H9 (cell line): ENCODE data around the gene LRRC7. TPM values are rescaled to one million over a fixed set of nuclear protein-coding genes. Genes with fewer than 3 reads are reported as not detected.

ENCODE experiments used
- DNase-seq: peaks from one replicate; pipeline ENCODE4 v3.0.0-alpha.2; 2017
- H2AFZ ChIP-seq: one replicate; pipeline ENCODE4 v1.6.1; 2013; ENCODE audit warnings: mild to moderate bottlenecking, low read length, control low read depth, moderate library complexity
- H2AK5ac ChIP-seq: 2 replicates; pipeline ENCODE4 v1.6.1; 2013; ENCODE audit warnings: low read length, control low read depth, mixed read lengths; ENCODE audit not compliant: insufficient read length
- H2BK120ac ChIP-seq: one replicate; pipeline ENCODE4 v1.6.1; 2013; ENCODE audit warnings: low read depth, mild to moderate bottlenecking, low read length, control low read depth, inconsistent platforms; ENCODE audit not compliant: poor library complexity, severe bottlenecking
- H2BK12ac ChIP-seq: 2 replicates; pipeline ENCODE4 v1.6.1; 2013; ENCODE audit warnings: low read length, control low read depth, mixed read lengths, low read depth; ENCODE audit not compliant: insufficient read length
- H2BK15ac ChIP-seq: 2 replicates; pipeline ENCODE4 v1.6.1; 2013; ENCODE audit warnings: low read depth, low read length, control low read depth
- H2BK20ac ChIP-seq: one replicate; pipeline ENCODE4 v1.6.1; 2013; ENCODE audit warnings: low read depth, mild to moderate bottlenecking, low read length, control low read depth, inconsistent platforms; ENCODE audit not compliant: poor library complexity, severe bottlenecking
- H2BK5ac ChIP-seq: 2 replicates; pipeline ENCODE4 v1.6.1; 2013; ENCODE audit warnings: low read length, control low read depth, mixed read lengths; ENCODE audit not compliant: insufficient read length
- H3K14ac ChIP-seq: 2 replicates; pipeline ENCODE4 v1.6.1; 2013; ENCODE audit warnings: low read length, control low read depth; ENCODE audit not compliant: insufficient read depth
- H3K18ac ChIP-seq: 2 replicates; pipeline ENCODE4 v1.6.1; 2013; ENCODE audit warnings: low read depth, mild to moderate bottlenecking, mixed read lengths, low read length, control low read depth; ENCODE audit not compliant: insufficient read length
- H3K23ac ChIP-seq: 2 replicates; pipeline ENCODE4 v1.6.1; 2013; ENCODE audit warnings: low read length, control low read depth, mixed read lengths, low read depth; ENCODE audit not compliant: insufficient read length
- H3K23me2 ChIP-seq: 2 replicates; pipeline ENCODE4 v1.6.1; 2013; ENCODE audit warnings: low read depth, mild to moderate bottlenecking, mixed read lengths, low read length, control low read depth; ENCODE audit not compliant: insufficient read length, poor library complexity, severe bottlenecking
- H3K27ac ChIP-seq: 2 replicates; pipeline ENCODE4 v1.5.1; 2013; ENCODE audit warnings: low read length, control low read depth, mixed read lengths, low read depth; ENCODE audit not compliant: insufficient read length
- H3K27me3 ChIP-seq: 2 replicates; pipeline ENCODE4 v1.6.1; 2013; ENCODE audit warnings: low read length, control low read depth, inconsistent platforms; ENCODE audit not compliant: insufficient read depth
- H3K4ac ChIP-seq: 2 replicates; pipeline ENCODE4 v1.6.1; 2013; ENCODE audit warnings: low read depth, mild to moderate bottlenecking, control low read depth, inconsistent platforms, low read length, moderate library complexity
- H3K4me1 ChIP-seq: 2 replicates; pipeline ENCODE4 v1.6.1; 2013; ENCODE audit warnings: low read length, control low read depth, inconsistent platforms; ENCODE audit not compliant: insufficient read depth
- H3K4me2 ChIP-seq: 2 replicates; pipeline ENCODE4 v1.6.1; 2013; ENCODE audit warnings: low read length, control low read depth, mixed read lengths; ENCODE audit not compliant: insufficient read length, insufficient read depth
- H3K56ac ChIP-seq: 2 replicates; pipeline ENCODE4 v1.6.1; 2013; ENCODE audit warnings: low read depth, mild to moderate bottlenecking, mixed read lengths, low read length, control low read depth; ENCODE audit not compliant: insufficient read length
- H3K79me1 ChIP-seq: 2 replicates; pipeline ENCODE4 v1.6.1; 2013; ENCODE audit warnings: low read depth, mild to moderate bottlenecking, moderate library complexity, low read length, control low read depth, inconsistent platforms; ENCODE audit not compliant: insufficient read depth, poor library complexity, severe bottlenecking
- H3K79me2 ChIP-seq: 2 replicates; pipeline ENCODE4 v1.6.1; 2013; ENCODE audit warnings: low read length, control low read depth, inconsistent platforms; ENCODE audit not compliant: insufficient read depth
- H3K9ac ChIP-seq: 2 replicates; pipeline ENCODE4 v1.6.1; 2013; ENCODE audit warnings: low read length, control low read depth, mixed read lengths; ENCODE audit not compliant: insufficient read length; ENCODE audit errors: extremely low read depth
- H3K9me3 ChIP-seq: one replicate; pipeline ENCODE4 v1.6.1; 2013; ENCODE audit warnings: low read depth, low read length, inconsistent platforms; ENCODE audit not compliant: control insufficient read depth
- H3T11ph ChIP-seq: one replicate; pipeline ENCODE4 v1.6.1; 2013; ENCODE audit warnings: mild to moderate bottlenecking, low read length, control low read depth, inconsistent platforms
- H4K20me1 ChIP-seq: one replicate; pipeline ENCODE4 v1.6.1; 2013; ENCODE audit not compliant: control insufficient read depth, insufficient read length, insufficient read depth
- H4K5ac ChIP-seq: 2 replicates; pipeline ENCODE4 v1.6.1; 2013; ENCODE audit warnings: low read depth, mild to moderate bottlenecking, mixed read lengths, low read length, control low read depth; ENCODE audit not compliant: insufficient read length
- H4K8ac ChIP-seq: replicated peaks from 2 replicates; pipeline ENCODE4 v1.6.1; 2013; ENCODE audit warnings: low read length, control low read depth, mixed read lengths, low read depth; ENCODE audit not compliant: insufficient read length
- H4K91ac ChIP-seq: 2 replicates; pipeline ENCODE4 v1.6.1; 2013; ENCODE audit warnings: low read depth, mild to moderate bottlenecking, moderate library complexity, mixed read lengths, low read length, control low read depth; ENCODE audit not compliant: insufficient read length
- H3K27ac Mint-ChIP-seq, 3 experiments: 2 replicates in 2 of 3; 3 replicates in 1 of 3; pipeline ENCODE4 v1.8.0; 2020 to 2021; ENCODE audit warnings: mixed read lengths in 3 of 3, mild to moderate bottlenecking in 1 of 3, moderate library complexity in 1 of 3
- H3K27me3 Mint-ChIP-seq: 2 replicates; pipeline ENCODE4 v1.8.0; 2021; ENCODE audit warnings: low read depth, mild to moderate bottlenecking, moderate library complexity, mixed read lengths
- H3K36me3 Mint-ChIP-seq, 3 experiments: 2 replicates in 2 of 3; 3 replicates in 1 of 3; pipeline ENCODE4 v1.8.0; 2020 to 2021; ENCODE audit warnings: low read depth in 3 of 3, mixed read lengths in 3 of 3; ENCODE audit not compliant: insufficient read depth in 1 of 3
- H3K4me1 Mint-ChIP-seq, 2 experiments: 2 replicates each; pipeline ENCODE4 v1.8.0; 2020; ENCODE audit warnings: mixed read lengths in 2 of 2
- H3K4me3 Mint-ChIP-seq, 2 experiments: 2 replicates in 1 of 2; 3 replicates in 1 of 2; pipeline ENCODE4 v1.8.0; 2020 to 2021; ENCODE audit warnings: mild to moderate bottlenecking in 2 of 2, mixed read lengths in 2 of 2, moderate library complexity in 1 of 2
- H3K9me3 Mint-ChIP-seq, 2 experiments: 2 replicates in 1 of 2; 3 replicates in 1 of 2; pipeline ENCODE4 v1.8.0; 2020; ENCODE audit warnings: mild to moderate bottlenecking in 2 of 2, mixed read lengths in 2 of 2, moderate library complexity in 1 of 2
- WGBS: extraction: QIAGEN DNeasy Blood & Tissue Kit; methylation state at CpG from one replicate; pipeline ENCODE4 v1.1.7; 2013; ENCODE audit warnings: missing lambda C conversion rate, low lambda C conversion rate, mixed read lengths; ENCODE audit not compliant: insufficient read length; ENCODE audit errors: extremely low coverage; 5-methylcytosine and 5-hydroxymethylcytosine counted together
- total RNA-seq: library from RNA; stranded (reverse); gene quantifications from 2 replicates; pipeline ENCODE4 v1.2.1, GENCODE V29; 2021
- TF ChIP-seq, protein P1 (sequence below): fragments of 200-600 bp; sonication (generic); conservative IDR thresholded peaks from 3 replicates; pipeline ENCODE4 v1.8.0; 2021; ENCODE audit warnings: antibody characterized with exemption, mild to moderate bottlenecking

The LRRC7 gene
- total RNA-seq, 1 experiment from 2014 or later = not detected

DNA sequence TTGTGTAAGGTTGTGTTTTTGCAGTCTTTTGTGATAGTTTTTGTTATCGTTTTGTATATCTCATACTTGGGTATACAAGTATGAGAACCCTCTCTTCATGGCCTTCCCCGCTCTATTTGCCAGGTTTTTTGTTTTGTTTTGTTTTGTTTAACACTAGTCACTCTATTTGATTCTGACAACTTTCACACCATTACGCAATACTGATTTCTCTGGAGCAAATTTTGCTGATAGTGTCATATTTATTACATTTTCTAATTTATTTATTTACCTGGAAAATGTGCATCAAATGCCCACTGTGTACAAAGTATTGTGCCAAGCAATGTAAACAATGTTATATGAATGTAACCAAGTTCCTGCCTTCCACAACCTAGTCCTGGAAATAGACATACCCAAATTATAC, 547.6 kb downstream of the LRRC7 start:
- no peak overlapping the region for H4K91ac ChIP-seq
- H3K79me1 ChIP-seq = no peaks in the 10 kb centered on the region
- H3K9me3 ChIP-seq = no peaks in the 10 kb centered on the region
- Mint-ChIP-seq H3K4me1 (no peaks in the 10 kb centered on the region), H3K27ac (no peak overlapping the region), H3K27me3 (no peaks in the 10 kb centered on the region), H3K9me3 (no peaks in the 10 kb centered on the region), H3K4me3 (no peak overlapping the region), H3K36me3 (no peaks in the 10 kb centered on the region)
- TF ChIP-seq, protein P1, sequence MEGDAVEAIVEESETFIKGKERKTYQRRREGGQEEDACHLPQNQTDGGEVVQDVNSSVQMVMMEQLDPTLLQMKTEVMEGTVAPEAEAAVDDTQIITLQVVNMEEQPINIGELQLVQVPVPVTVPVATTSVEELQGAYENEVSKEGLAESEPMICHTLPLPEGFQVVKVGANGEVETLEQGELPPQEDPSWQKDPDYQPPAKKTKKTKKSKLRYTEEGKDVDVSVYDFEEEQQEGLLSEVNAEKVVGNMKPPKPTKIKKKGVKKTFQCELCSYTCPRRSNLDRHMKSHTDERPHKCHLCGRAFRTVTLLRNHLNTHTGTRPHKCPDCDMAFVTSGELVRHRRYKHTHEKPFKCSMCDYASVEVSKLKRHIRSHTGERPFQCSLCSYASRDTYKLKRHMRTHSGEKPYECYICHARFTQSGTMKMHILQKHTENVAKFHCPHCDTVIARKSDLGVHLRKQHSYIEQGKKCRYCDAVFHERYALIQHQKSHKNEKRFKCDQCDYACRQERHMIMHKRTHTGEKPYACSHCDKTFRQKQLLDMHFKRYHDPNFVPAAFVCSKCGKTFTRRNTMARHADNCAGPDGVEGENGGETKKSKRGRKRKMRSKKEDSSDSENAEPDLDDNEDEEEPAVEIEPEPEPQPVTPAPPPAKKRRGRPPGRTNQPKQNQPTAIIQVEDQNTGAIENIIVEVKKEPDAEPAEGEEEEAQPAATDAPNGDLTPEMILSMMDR = no peak
- no peak overlapping the region for H3K4me2 ChIP-seq
- no peak overlapping the region for H3K9ac ChIP-seq
- no peak overlapping the region for H4K5ac ChIP-seq
- no peak overlapping the region for H2AK5ac ChIP-seq
- H3K18ac ChIP-seq = no peak overlapping the region
- no peak overlapping the region for H3K56ac ChIP-seq
- no peak overlapping the region for H2BK120ac ChIP-seq
- DNase-seq = no peak
- no peak overlapping the region for H2BK15ac ChIP-seq
- H3K14ac ChIP-seq = no peak overlapping the region
- no peaks in the 10 kb centered on the region for H3K79me2 ChIP-seq
- no peak overlapping the region for H2BK12ac ChIP-seq
- H3T11ph ChIP-seq = no peak overlapping the region
- no peak overlapping the region for H3K23ac ChIP-seq
- no peak overlapping the region for H3K27ac ChIP-seq
- H3K4me1 ChIP-seq = no peaks in the 10 kb centered on the region
- H4K20me1 ChIP-seq = no peaks in the 10 kb centered on the region
- no CpG with 5 or more reads among the region's 3 CpGs for WGBS
- H4K8ac ChIP-seq = no peak overlapping the region
- H3K4ac ChIP-seq = no peak overlapping the region
- no peak overlapping the region for H2BK5ac ChIP-seq
- H2AFZ ChIP-seq = no peak overlapping the region
- no peaks in the 10 kb centered on the region for H3K27me3 ChIP-seq
- H3K23me2 ChIP-seq = no peaks in the 10 kb centered on the region
- H2BK20ac ChIP-seq = no peak overlapping the region
